GM21786 (cell line): ENCODE data around the gene BIN1.
"Not testable (repeated sequence)": the region's sequence is repeated elsewhere in the genome, so short reads cannot be mapped to it uniquely, and the experiment has no call there.

Source experiments
- ATAC-seq: cut with Tn5 transposase; IDR thresholded peaks from one replicate; pipeline ENCODE4 v1.9.1; 2021; ENCODE audit not compliant: unreplicated experiment

The BIN1 gene

GRCh38 chr2:127134235-127134634 is 27.3 kb upstream of the BIN1 start:
- no peak for ATAC-seq

- no peak for ATAC-seq
These were observed 26.8 kb upstream of the BIN1 start for GRCh38 chr2:127133793-127134192.

- no peak for ATAC-seq
These were observed 23.5 kb upstream of the BIN1 start for GRCh38 chr2:127130421-127130820.

- no peak for ATAC-seq
These were observed 23.0 kb upstream of the BIN1 start for GRCh38 chr2:127129937-127130336.

DNA sequence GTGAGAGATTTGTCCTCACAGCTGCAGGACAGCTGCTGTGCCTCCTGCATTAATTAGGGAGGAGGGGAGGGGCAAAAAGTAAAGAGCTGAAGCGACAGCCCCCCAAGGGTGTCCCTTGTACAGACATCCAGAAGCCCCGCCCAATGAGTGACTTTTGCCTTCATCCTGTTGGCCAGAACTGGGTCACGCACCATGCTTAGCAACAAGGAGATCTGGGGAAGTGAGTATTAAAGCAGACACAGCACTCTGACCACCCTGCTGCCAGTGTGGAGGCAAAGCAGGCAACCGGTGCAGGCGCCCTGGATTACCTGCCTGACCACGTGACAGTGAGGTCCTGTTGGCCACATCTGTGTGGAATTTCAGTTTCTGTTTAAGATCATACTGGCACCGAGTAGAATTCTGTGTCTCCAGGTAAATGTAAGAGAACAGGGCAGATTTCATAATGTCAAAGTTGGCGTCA is 21.5 kb upstream of the BIN1 start:
- peak; percentile 93 for ATAC-seq

GRCh38 chr2:127125821-127126220 is 18.9 kb upstream of the BIN1 start:
- ATAC-seq: no peak

- no peak for ATAC-seq
These were observed 17.5 kb upstream of the BIN1 start for GRCh38 chr2:127124426-127124825.

DNA sequence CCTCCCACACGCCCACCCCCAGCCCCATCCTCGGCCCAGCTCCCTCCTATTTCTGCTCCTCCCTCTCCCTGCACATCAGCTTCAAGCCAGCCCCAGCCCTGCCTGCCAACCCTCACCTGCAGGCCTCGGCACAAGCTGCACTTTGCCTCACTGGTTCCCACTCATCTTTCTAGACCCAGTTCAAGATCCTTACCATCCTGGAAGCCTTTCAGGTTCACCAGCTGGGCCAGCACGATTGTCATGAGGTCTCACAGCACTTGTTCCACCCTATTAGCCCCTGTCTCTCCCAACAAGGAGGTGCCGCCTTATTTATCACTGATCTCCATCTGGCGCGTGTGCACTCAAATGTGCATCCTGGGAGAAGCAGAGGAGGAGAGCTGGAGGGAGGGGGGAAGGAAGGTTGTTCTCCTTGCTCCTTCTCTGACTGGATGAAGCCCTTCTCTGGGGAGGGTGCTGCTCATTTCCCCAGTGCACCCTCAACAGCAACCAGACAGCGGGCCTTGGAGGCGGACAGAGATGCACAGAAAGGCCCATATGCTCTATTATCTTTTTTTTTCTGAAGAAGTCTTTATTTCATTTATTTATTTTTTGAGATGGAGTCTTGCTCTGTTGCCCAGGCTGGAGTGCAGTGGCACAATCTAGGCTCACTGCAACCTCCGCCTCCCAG is 15.5 kb upstream of the BIN1 start:
- no peak for ATAC-seq

- no peak for ATAC-seq
These were observed 14.8 kb upstream of the BIN1 start for GRCh38 chr2:127121776-127122176.

DNA sequence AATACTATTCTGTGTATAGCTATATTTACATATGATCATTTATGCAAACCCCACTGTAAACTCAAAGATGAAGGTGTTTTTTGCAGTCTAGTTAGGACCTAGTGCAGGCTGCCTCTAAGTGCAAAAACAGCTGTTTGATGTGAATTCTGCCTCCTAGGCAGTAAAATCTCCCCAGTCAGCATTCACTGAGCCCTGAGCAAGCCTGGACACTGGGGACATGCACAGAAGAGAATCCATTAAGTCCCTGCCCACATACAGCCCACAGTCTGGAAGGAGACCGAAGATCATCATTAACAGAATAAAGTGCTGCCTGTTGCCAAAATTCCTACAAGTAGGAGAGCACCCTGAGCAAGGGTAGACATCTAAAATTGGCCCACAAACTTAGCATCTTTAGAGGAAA is 14.4 kb upstream of the BIN1 start:
- no peak for ATAC-seq

DNA sequence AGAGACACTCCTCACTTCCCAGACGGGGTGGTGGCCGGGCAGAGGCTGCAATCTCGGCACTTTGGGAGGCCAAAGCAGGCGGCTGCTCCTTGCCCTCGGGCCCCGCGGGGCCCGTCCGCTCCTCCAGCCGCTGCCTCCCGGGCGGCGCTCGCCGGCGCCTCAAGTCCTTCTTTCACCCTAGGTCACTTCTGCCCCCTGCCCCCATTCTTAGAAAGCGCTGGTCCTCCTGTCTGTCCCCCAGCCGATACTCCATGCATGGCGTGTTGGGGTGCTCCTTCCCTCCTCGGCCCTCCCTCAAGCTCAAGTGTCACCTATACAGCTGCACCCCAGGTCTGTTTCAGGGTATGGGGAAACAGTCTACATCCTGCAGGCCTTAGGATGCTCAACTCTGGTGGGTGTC is 13.5 kb upstream of the BIN1 start:
- ATAC-seq: not testable (repeated sequence)

DNA sequence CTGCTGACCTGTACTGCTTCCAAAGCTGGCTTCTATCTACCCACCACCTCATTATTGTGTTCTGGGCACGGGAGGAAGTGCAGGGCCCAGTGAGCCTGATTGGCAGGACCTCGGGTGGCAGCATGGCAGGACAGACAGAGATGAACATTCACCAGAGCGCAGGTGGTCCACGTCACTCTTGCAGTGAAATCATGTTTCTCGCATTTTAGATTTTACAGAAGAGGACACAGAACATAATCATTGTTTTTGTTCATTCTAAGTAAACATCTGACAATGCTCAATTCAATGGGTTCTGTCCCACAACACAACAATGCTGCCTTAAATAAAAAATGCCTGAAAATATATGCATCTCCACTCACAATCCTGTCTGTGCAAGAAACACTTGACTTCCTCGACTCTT is 11.5 kb upstream of the BIN1 start:
- no peak for ATAC-seq

DNA sequence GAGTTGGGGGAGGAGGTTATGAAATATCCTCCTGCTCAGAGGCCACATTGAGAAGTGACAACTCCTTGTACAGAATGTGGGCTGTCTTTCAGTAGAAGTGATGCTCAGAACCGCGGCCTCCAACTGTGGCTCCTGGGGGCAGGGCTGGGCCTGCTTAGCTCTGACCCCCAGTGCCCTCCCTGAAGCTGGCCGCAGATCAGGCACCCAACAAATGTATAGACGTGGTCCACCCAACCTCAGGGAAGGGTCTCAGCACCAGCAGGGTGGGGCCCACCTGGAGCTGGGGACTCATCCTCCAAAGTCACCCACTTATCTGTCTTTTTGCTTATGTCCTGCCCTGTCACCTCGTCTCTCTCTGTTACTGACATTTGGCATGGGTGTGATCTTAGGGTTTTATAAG is 11.1 kb upstream of the BIN1 start:
- no peak for ATAC-seq

DNA sequence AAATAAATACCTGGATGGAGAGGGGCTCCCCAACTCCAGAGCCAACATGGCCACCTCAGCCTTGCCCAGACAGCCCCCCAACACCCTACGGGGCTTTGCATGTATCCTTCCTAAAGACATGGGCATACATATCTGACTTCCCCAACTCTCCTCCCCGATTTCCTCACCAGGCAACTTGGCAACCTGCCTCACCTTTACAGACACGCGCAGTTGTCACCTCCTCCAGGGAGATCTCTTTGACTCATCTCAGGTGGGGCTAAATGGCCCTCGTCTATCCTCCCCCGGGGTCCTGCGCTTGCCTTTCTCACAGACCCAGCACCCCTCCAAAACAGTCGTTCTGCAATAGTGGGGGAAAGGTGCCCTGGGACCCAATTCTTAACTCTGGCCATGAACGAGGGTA is 10.6 kb upstream of the BIN1 start:
- ATAC-seq: no peak

GRCh38 chr2:127115471-127116199 is 8.7 kb upstream of the BIN1 start:
- ATAC-seq: no peak

- ATAC-seq: no peak
These were observed 4.0 kb upstream of the BIN1 start for GRCh38 chr2:127110985-127111384.

DNA sequence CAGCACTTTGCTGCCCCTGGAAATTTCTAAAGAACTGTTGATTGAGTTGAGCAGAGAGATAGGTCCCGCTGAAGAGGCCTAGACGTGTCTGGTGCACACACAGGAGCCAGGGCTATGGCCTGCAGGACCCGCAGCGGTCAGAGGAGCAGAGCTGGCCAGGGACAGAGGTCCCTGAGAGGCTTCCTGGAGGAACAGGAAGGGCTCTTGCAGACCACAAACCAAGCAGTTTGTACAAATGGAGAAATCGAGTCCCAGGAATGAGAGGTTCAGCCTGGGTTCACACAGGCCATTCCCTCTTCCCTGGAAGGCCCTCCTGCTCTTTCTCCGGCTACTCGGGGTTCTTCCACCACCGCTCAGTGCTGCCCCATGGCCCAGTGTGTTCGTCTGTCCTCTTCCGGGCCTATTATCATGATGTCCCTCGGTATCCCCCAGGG is 1.2 kb upstream of the BIN1 start:
- ATAC-seq: no peak

- ATAC-seq: no peak
These were observed 657 bp upstream of the BIN1 start for GRCh38 chr2:127107622-127107999.

DNA sequence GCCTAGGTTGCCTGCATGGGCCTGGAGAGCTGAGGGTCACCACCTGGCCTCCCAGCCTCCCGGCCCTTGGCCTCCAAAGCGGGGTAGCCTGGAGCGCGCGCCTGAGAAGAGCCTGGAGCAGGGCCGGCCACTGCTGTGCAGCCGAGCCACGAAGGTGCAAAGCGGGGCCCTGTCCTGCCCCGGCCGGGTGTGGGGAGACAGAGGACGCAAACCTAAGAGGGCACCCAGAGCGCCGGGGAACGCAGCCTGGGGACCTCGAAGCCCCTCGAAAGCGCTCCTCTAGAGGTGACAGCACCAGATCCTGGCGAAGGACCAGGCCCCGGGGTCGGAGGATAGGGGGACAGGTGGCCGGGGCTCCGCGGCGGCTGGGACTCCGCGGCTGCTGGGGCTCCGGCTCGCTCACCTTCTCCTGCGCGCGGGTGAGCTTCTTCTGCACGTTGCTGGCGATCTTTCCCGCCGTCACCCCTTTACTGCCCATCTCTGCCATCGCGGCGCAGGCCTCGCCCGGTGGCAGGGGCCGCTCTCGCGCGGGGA is 430 bp downstream of the BIN1 start:
- peak; percentile 16 for ATAC-seq

- ATAC-seq: no peak
These were observed 1.1 kb downstream of the BIN1 start for GRCh38 chr2:127105656-127106456.

DNA sequence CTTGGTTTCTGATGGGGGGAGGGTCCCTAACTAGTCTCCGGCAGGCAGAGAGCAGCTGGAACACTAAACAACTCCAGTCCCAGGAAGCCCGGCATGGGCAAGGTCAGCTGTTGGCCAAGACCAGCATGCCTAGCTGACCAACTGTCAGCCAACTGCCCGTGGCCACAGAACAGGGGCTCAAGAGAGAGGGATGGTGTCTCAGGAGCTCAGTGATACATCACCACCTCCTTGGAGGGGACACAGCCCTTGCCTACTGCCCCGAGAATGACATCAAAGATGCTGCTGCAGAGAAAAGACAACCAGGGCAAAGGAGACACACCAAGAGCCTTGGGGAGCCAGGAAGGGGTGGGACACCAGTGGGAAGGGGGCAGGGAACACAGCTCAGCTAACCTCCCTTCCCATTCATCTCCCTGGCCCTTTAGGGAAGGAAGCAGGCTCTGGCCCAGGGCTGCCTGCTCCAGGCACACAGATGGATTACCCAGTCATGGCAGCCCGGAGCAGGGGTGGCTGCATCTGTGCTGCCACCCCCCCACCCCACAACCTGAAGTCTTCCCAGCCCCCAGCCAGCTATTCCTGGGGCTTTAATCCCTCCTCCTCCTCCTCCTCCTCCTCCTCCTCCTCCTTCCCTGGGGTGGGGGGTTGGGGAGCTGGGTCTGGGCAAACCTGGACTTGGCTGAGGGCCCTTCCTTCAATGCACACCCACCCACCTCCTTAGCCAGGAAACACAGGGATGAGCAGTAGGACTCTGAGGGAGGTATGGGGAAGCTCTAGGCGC is 1.9 kb downstream of the BIN1 start:
- no peak for ATAC-seq
